ENCODE measurements around the gene PDE4D. TPM values are rescaled to one million over a fixed set of nuclear protein-coding genes. Genes with fewer than 3 reads are reported as not detected.

The PDE4D gene
- total RNA-seq, 1 experiment from 2014 or later = 3.6 TPM

DNA sequence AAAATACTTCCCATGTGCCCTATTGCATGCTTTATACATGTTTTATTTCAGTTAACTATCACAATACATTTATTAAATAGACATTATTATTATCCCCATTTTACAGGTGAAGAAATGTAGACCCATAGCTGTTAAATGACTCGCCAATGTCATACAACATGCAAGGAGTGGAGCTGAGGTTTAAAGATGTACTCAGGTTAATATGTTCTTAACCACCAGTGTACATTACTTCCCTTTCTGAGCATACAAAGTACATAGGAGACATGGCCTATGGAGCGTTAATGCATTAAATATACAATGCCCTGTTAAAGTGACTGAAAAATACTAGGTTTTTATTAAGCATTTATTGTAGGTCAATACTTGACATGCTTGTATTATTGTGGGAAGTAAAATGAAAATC lies 407.0 kb downstream of the PDE4D start:
- intact Hi-C loops (cut with micrococcal nuclease) = no loop called here
- Histone ChIP-seq H4K20me1 (ENCODE audit: low read length) (no peaks in the 10 kb centered on the region), H3K4me2 (ENCODE audit: low read length) (no peak overlapping the region), H3F3A (ENCODE audit: low read length, unreplicated experiment) (no peaks in the 10 kb centered on the region), H3K27me3 (ENCODE audit: low read length) (no peaks in the 10 kb centered on the region), H2AFZ (ENCODE audit: low read length) (no peak overlapping the region), H3K36me3 (ENCODE audit: low read depth, low read length) (no peaks in the 10 kb centered on the region), H3K9me3 (ENCODE audit: low read length) (no peaks in the 10 kb centered on the region), H3K4me1 (ENCODE audit: insufficient read depth, low read length) (no peaks in the 10 kb centered on the region), H3K27ac (ENCODE audit: low read length) (no peak overlapping the region), H3K4me3 (ENCODE audit: low read length) (no peak overlapping the region), H3K9me2 (replicated peaks; ENCODE audit: low read length) (no peaks in the 10 kb centered on the region), H3K9ac (ENCODE audit: low read length) (no peak overlapping the region), H3K79me2 (ENCODE audit: low read length) (no peaks in the 10 kb centered on the region)
- ATAC-seq (no peak), DNase-seq (no peak)
- no TSS peak for BruUV-seq (replicated peaks)
- ChIA-PET CTCF (no interaction called here), POLR2A (ENCODE audit: unreplicated experiment) (no interaction called here)
- TF ChIP-seq EZH2 (IDR thresholded peaks at IDR 0.05; ENCODE audit: low read length, unreplicated experiment) (no peak), EZH2phosphoT487 (IDR thresholded peaks at IDR 0.05; ENCODE audit: borderline replicate concordance, low read length) (no peak)
- TF ChIP-seq, protein P1, sequence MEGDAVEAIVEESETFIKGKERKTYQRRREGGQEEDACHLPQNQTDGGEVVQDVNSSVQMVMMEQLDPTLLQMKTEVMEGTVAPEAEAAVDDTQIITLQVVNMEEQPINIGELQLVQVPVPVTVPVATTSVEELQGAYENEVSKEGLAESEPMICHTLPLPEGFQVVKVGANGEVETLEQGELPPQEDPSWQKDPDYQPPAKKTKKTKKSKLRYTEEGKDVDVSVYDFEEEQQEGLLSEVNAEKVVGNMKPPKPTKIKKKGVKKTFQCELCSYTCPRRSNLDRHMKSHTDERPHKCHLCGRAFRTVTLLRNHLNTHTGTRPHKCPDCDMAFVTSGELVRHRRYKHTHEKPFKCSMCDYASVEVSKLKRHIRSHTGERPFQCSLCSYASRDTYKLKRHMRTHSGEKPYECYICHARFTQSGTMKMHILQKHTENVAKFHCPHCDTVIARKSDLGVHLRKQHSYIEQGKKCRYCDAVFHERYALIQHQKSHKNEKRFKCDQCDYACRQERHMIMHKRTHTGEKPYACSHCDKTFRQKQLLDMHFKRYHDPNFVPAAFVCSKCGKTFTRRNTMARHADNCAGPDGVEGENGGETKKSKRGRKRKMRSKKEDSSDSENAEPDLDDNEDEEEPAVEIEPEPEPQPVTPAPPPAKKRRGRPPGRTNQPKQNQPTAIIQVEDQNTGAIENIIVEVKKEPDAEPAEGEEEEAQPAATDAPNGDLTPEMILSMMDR (conservative IDR thresholded peaks at IDR 0.05; ENCODE audit: low read depth, low read length) = no peak

DNA sequence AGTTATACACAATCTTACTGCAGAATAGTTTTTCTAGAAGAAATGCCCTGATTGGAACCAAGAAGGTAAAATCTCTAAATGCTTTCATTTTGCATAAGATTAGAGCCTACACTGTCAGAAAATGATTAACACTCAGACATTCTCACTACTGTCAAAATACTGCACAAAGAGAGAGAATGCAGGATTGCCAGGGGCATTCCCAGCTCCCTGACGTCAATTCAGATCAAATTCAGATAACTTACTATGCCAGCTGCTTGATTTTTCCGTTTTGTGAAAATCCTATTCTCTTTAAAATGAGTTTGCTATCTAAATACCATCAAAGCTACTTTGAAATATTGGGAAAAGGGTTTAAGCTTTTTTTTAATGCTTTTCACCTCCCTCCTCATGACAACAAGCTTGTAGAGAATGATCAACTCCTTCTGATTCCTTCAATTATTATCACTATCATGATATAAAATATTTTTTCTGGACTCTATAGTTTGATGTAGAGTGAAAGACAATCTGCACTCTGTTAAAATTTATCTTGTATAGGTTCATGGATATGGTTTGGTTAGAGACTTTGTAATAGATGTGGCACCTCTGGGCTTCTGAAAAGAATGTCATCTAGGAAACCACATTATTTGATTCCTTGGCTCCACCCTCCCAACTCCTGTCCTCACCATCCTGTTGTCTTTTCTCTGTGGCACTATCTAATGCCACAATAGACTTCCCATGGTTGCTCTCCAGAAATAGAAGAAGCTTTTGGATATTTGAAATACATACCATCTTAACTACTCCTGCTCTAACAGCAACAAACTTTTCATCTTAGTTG lies 407.7 kb downstream of the PDE4D start:
- Histone ChIP-seq H3K9ac (ENCODE audit: low read length) (no peak overlapping the region), H3K4me3 (ENCODE audit: low read length) (no peak overlapping the region), H4K20me1 (ENCODE audit: low read length) (no peaks in the 10 kb centered on the region), H2AFZ (ENCODE audit: low read length) (no peak overlapping the region), H3K27ac (ENCODE audit: low read length) (no peak overlapping the region), H3K36me3 (ENCODE audit: low read depth, low read length) (no peaks in the 10 kb centered on the region), H3K79me2 (ENCODE audit: low read length) (no peaks in the 10 kb centered on the region), H3F3A (ENCODE audit: low read length, unreplicated experiment) (no peaks in the 10 kb centered on the region), H3K4me2 (ENCODE audit: low read length) (no peak overlapping the region), H3K9me3 (ENCODE audit: low read length) (no peaks in the 10 kb centered on the region), H3K27me3 (ENCODE audit: low read length) (no peaks in the 10 kb centered on the region), H3K4me1 (ENCODE audit: insufficient read depth, low read length) (no peaks in the 10 kb centered on the region), H3K9me2 (replicated peaks; ENCODE audit: low read length) (no peaks in the 10 kb centered on the region)
- intact Hi-C loops (cut with micrococcal nuclease) = no loop called here
- no peak for ATAC-seq
- DNase-seq = no peak
- POLR2A ChIA-PET (ENCODE audit: unreplicated experiment) = no interaction called here
- CTCF ChIA-PET = no interaction called here
- TF ChIP-seq, protein P1 (conservative IDR thresholded peaks at IDR 0.05; ENCODE audit: low read depth, low read length) = no peak
- no peak for TF ChIP-seq EZH2 (IDR thresholded peaks at IDR 0.05; ENCODE audit: low read length, unreplicated experiment)
- no peak for TF ChIP-seq EZH2phosphoT487 (IDR thresholded peaks at IDR 0.05; ENCODE audit: borderline replicate concordance, low read length)
- BruUV-seq (replicated peaks) = no TSS peak

DNA sequence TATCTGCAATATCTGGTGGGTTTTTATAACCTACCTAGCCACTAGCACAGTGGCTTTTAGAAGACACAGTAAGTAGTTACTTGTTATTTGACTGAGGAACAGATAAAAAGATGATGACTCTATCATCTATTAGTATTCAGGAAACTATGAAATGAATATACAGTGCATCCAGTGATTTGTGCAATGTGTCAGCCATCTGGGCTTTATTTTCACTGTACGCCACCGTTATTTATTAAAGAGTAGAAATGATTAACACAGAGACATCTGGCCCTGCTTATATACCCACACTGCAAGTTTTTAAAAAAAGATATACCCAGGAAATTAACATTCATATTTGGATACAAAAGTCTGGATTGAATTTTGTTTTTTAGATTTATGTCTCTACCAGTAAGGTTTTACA lies 408.4 kb downstream of the PDE4D start:
- ChIA-PET CTCF (no interaction called here), POLR2A (ENCODE audit: unreplicated experiment) (no interaction called here)
- no peak overlapping the region for H3K4me2 ChIP-seq (ENCODE audit: low read length)
- intact Hi-C loops (cut with micrococcal nuclease) = no loop called here
- no peak overlapping the region for H2AFZ ChIP-seq (ENCODE audit: low read length)
- TF ChIP-seq, protein P1 (conservative IDR thresholded peaks at IDR 0.05; ENCODE audit: low read depth, low read length) = no peak
- TF ChIP-seq EZH2 (IDR thresholded peaks at IDR 0.05; ENCODE audit: low read length, unreplicated experiment) = no peak
- TF ChIP-seq EZH2phosphoT487 (IDR thresholded peaks at IDR 0.05; ENCODE audit: borderline replicate concordance, low read length) = no peak
- H3K9me2 ChIP-seq (replicated peaks; ENCODE audit: low read length) = no peaks in the 10 kb centered on the region
- H3K9me3 ChIP-seq (ENCODE audit: low read length) = no peaks in the 10 kb centered on the region
- no peak overlapping the region for H3K4me3 ChIP-seq (ENCODE audit: low read length)
- no peaks in the 10 kb centered on the region for H3K27me3 ChIP-seq (ENCODE audit: low read length)
- no peaks in the 10 kb centered on the region for H3K4me1 ChIP-seq (ENCODE audit: insufficient read depth, low read length)
- no peaks in the 10 kb centered on the region for H3K79me2 ChIP-seq (ENCODE audit: low read length)
- DNase-seq (no peak), ATAC-seq (no peak)
- no TSS peak for BruUV-seq (replicated peaks)
- no peak overlapping the region for H3K9ac ChIP-seq (ENCODE audit: low read length)
- H4K20me1 ChIP-seq (ENCODE audit: low read length) = no peaks in the 10 kb centered on the region
- no peaks in the 10 kb centered on the region for H3K36me3 ChIP-seq (ENCODE audit: low read depth, low read length)
- no peak overlapping the region for H3K27ac ChIP-seq (ENCODE audit: low read length)
- H3F3A ChIP-seq (ENCODE audit: low read length, unreplicated experiment) = no peaks in the 10 kb centered on the region
